ENCODE data around the gene SIGLEC10.

GRCh38 chr19:51372021-51372648, 45.3 kb downstream of the SIGLEC10 start:
- TF ChIP-seq EP300 (IDR thresholded peaks at IDR 0.05) (no peak), REST (IDR thresholded peaks at IDR 0.05) (no peak), CTCF (IDR thresholded peaks at IDR 0.05) (no peak), SMC3 (IDR thresholded peaks at IDR 0.05) (no peak), RNF2 (IDR thresholded peaks at IDR 0.05; ENCODE audit: borderline replicate concordance, low read depth) (no peak), BCL3 (IDR thresholded peaks at IDR 0.05) (no peak)
